IMR-90 (cell line): ENCODE data around the gene LRG1.

ENCODE experiments used
- BHLHE40 ChIP-seq: fragments of 150-350 bp; IDR thresholded peaks from 2 replicates; pipeline ENCODE4 v1.6.1; 2016; ENCODE audit warnings: mild to moderate bottlenecking, low read depth, low read length
- CEBPB ChIP-seq: IDR thresholded peaks from 2 replicates; pipeline ENCODE4 v1.6.1; 2012; ENCODE audit warnings: low read depth, low read length, improper control_type of control experiment
- CTCF ChIP-seq: conservative IDR thresholded peaks from 2 replicates; pipeline ENCODE4 v1.5.1; 2012; ENCODE audit warnings: mild to moderate bottlenecking, low read depth, low read length, improper control_type of control experiment
- FOS ChIP-seq: fragments of 150-350 bp; IDR thresholded peaks from 2 replicates; pipeline ENCODE4 v1.6.1; 2016; ENCODE audit warnings: low read depth, low read length
- MAFK ChIP-seq: IDR thresholded peaks from 2 replicates; pipeline ENCODE4 v1.6.1; 2012; ENCODE audit warnings: low read depth, low read length, improper control_type of control experiment
- MAZ ChIP-seq: IDR thresholded peaks from 2 replicates; pipeline ENCODE4 v1.6.1; 2012; ENCODE audit warnings: low read depth, mild to moderate bottlenecking, low read length, improper control_type of control experiment, moderate library complexity, borderline replicate concordance
- MXI1 ChIP-seq: IDR thresholded peaks from 2 replicates; pipeline ENCODE4 v1.6.1; 2012; ENCODE audit warnings: low read depth, mild to moderate bottlenecking, low read length, moderate library complexity, borderline replicate concordance
- POLR2A ChIP-seq: IDR thresholded peaks from 2 replicates; pipeline ENCODE4 v1.6.1; 2012; ENCODE audit warnings: mild to moderate bottlenecking, low read depth, low read length
- RCOR1 ChIP-seq: IDR thresholded peaks from 2 replicates; pipeline ENCODE4 v1.6.1; 2012; ENCODE audit warnings: mild to moderate bottlenecking, low read length, improper control_type of control experiment; ENCODE audit not compliant: insufficient replicate concordance
- RFX5 ChIP-seq: IDR thresholded peaks from 2 replicates; pipeline ENCODE4 v1.8.0; 2012; ENCODE audit warnings: low read depth, mild to moderate bottlenecking, low read length, moderate library complexity
- SMC3 ChIP-seq: fragments of 150-350 bp; IDR thresholded peaks from 2 replicates; pipeline ENCODE4 v1.6.1; 2016; ENCODE audit warnings: low read depth, mild to moderate bottlenecking, antibody characterized with exemption, low read length, moderate library complexity
- USF2 ChIP-seq: fragments of 150-350 bp; IDR thresholded peaks from 2 replicates; pipeline ENCODE4 v1.6.1; 2017; ENCODE audit warnings: mild to moderate bottlenecking, antibody characterized with exemption, low read length, low read depth
- TF ChIP-seq, protein P1 (sequence below): fragments of 150-350 bp; IDR thresholded peaks from 2 replicates; pipeline ENCODE4 v1.6.1; 2016; ENCODE audit warnings: low read depth, mild to moderate bottlenecking, low read length, moderate library complexity, borderline replicate concordance

GRCh38 chr19:4529924-4530522 lies 9.8 kb downstream of the LRG1 start:
- TF ChIP-seq CTCF (no peak), POLR2A (no peak), MAFK (no peak), CEBPB (no peak), BHLHE40 (no peak), USF2 (no peak), MXI1 (no peak), SMC3 (no peak), FOS (no peak), MAZ (no peak), RCOR1 (no peak), RFX5 (no peak)
- TF ChIP-seq, protein P1, sequence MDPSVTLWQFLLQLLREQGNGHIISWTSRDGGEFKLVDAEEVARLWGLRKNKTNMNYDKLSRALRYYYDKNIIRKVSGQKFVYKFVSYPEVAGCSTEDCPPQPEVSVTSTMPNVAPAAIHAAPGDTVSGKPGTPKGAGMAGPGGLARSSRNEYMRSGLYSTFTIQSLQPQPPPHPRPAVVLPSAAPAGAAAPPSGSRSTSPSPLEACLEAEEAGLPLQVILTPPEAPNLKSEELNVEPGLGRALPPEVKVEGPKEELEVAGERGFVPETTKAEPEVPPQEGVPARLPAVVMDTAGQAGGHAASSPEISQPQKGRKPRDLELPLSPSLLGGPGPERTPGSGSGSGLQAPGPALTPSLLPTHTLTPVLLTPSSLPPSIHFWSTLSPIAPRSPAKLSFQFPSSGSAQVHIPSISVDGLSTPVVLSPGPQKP, result no peak
